ENCODE results near the gene COL5A3.

COL5A3 gene

DNA sequence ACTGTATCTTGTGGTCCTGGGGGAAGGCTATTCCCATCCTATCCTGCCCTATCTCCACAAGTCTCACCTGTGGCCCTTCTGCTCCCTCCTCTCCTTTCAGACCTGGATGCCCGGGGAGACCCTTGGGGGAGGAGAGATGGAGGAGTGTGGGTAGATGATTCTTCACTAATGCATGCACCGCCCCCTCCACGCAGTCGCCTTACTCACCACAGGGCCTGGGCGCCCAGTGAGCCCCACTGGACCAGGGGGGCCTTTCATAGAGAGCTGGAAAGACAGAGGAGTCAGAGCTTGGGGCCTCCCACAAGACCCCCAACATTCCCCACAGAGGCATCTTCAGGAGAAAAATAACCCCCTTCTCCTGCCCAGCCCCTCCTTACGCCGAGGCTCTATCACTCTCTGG lies 14.3 kb downstream of the COL5A3 start:
- no peaks in the 10 kb centered on the region for H3K27me3 ChIP-seq (ENCODE audit: control insufficient read depth in 1 of 2, insufficient read depth in 2 of 2, low read length in 2 of 2)
- peaks cover 19% of the 10 kb centered on the region for H3K36me3 ChIP-seq (ENCODE audit: insufficient read depth, low read length)
- H3K4me3 ChIP-seq (ENCODE audit: low read depth in 1 of 2, low read length in 2 of 2) = no peak overlapping the region
- no peak overlapping the region for H3K27ac ChIP-seq (ENCODE audit: low read depth, low read length)
- no peak overlapping the region for H3K9ac ChIP-seq (ENCODE audit: low read length)
- no peaks in the 10 kb centered on the region for H3K4me1 ChIP-seq (ENCODE audit: insufficient read depth, low read length)
- H3K9me3 ChIP-seq (ENCODE audit: low read length) = no peaks in the 10 kb centered on the region

DNA sequence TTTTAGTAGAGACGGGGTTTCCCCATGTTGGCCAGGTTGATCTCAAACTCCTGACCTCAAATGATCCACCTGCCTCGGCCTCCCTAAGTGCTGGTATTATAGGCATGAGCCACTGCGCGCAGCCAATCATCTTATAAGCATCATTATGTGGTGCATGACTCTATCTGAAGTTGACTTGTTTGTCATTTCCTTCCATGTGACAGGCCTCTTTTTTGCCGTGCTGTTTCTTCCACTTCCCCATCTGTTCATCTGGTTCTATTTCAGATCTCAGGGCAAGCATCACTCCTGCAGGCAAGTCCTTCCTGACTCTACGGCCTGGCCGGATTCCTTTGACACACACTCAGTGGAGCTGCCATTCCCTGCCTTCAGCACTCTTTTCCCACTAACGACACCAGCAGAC lies 15.2 kb downstream of the COL5A3 start:
- H3K36me3 ChIP-seq (ENCODE audit: insufficient read depth, low read length) = peaks cover 19% of the 10 kb centered on the region
- H3K9ac ChIP-seq (ENCODE audit: low read length) = no peak overlapping the region
- H3K4me3 ChIP-seq (ENCODE audit: low read depth in 1 of 2, low read length in 2 of 2) = no peak overlapping the region
- no peaks in the 10 kb centered on the region for H3K27me3 ChIP-seq (ENCODE audit: control insufficient read depth in 1 of 2, insufficient read depth in 2 of 2, low read length in 2 of 2)
- H3K4me1 ChIP-seq (ENCODE audit: insufficient read depth, low read length) = no peaks in the 10 kb centered on the region
- H3K9me3 ChIP-seq (ENCODE audit: low read length) = no peaks in the 10 kb centered on the region
- no peak overlapping the region for H3K27ac ChIP-seq (ENCODE audit: low read depth, low read length)

DNA sequence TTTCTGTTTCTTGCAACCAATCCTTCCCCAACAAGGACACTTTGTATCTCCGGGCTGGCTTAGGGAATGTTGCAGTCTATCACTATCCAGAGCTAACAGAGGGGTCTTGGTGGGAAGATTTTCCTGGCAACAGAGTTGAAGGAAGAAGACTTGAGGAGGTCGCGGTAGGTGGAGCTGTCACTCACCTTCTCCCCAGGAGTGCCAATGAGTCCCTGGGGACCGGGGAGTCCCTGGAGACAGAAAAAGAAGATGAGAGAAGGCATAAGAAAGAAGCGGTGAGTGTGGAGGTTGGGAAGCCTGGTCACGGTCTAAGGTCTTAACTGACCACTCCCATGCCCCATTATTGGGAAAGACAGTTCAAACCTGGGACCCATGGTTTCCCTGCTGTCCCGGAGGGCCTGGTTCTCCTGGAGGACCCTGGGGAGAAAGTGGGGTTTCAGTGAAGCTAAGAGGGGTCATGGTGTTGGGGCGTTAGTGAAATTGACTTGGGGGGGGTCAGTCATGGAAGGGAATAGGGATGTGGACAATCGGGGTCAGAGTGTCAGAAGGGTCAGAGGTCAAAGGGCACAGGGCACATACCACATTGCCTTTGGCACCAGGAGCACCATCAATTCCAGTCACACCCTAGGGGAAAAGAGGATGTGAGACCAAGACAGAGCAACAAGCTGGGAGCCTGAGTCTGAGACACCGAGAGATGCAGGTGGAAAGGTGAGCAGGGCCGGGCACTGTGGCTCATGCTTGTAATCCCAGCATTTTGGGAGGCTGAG lies 18.7 kb downstream of the COL5A3 start:
- no peak overlapping the region for H3K27ac ChIP-seq (ENCODE audit: low read depth, low read length)
- peaks cover 11% of the 10 kb centered on the region for H3K36me3 ChIP-seq (ENCODE audit: insufficient read depth, low read length)
- peaks cover 8% of the 10 kb centered on the region for H3K4me1 ChIP-seq (ENCODE audit: insufficient read depth, low read length)

DNA sequence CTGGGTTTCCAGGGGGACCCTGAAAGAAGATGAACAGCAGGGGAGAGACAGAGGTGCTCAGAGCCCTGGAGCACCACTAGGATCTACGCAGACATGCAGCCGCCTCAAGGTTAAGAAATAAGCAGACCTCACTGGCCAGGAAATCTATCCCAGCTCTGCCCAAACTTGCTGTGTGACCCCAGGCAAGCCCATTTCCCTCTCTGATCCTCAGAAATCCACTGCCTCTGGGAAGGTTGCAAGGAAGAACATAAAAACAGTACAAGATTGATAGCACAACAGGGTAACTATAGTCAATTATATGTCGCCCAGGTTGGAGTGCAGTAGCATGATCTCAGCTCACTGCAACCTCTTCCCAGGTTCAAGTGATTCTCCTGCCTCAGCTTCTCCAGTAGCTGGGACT lies 20.8 kb downstream of the COL5A3 start:
- Histone ChIP-seq H3K36me3 (ENCODE audit: insufficient read depth, low read length) (peaks cover 5% of the 10 kb centered on the region), H3K4me1 (ENCODE audit: insufficient read depth, low read length) (peaks cover 8% of the 10 kb centered on the region), H3K27ac (ENCODE audit: low read depth, low read length) (no peak overlapping the region), H3K9me3 (ENCODE audit: low read length) (no peaks in the 10 kb centered on the region), H3K27me3 (ENCODE audit: control insufficient read depth in 1 of 2, insufficient read depth in 2 of 2, low read length in 2 of 2) (no peaks in the 10 kb centered on the region), H3K9ac (ENCODE audit: low read length) (no peak overlapping the region), H3K4me3 (ENCODE audit: low read depth in 1 of 2, low read length in 2 of 2) (no peak overlapping the region)

More for the DNA sequence above, 18.7 kb downstream of the COL5A3 start:
- Histone ChIP-seq H3K4me3 (ENCODE audit: low read depth in 1 of 2, low read length in 2 of 2) (no peak overlapping the region), H3K9ac (ENCODE audit: low read length) (no peak overlapping the region), H3K27me3 (ENCODE audit: control insufficient read depth in 1 of 2, insufficient read depth in 2 of 2, low read length in 2 of 2) (no peaks in the 10 kb centered on the region), H3K9me3 (ENCODE audit: low read length) (no peaks in the 10 kb centered on the region)

DNA sequence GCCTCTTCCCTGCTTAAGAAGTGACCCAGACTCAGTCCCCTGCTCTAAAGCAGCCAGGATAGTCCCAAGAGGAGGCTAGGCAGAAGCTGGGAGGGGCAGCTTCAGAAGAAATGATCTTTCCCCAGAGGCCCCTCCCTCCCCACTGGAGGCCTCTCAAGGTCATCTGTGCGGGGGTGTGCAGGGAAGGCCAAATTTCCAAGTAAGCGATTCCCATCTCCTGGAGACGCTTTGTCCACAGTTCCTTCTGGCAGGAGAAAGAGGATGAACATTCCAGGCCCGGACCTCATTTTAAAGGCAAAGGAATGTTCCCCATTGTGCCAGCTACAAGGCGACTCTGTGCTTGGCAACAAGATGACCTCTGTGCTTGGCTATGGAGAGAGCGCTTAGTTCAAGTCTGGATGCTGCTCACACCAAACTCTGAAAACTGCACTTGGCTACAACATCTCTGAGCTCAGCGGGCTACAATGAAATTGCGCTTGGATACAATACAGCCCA lies 23.5 kb downstream of the COL5A3 start:
- no peaks in the 10 kb centered on the region for H3K27me3 ChIP-seq (ENCODE audit: control insufficient read depth in 1 of 2, insufficient read depth in 2 of 2, low read length in 2 of 2)
- H3K36me3 ChIP-seq (ENCODE audit: insufficient read depth, low read length) = peaks cover 13% of the 10 kb centered on the region
- no peak overlapping the region for H3K4me3 ChIP-seq (ENCODE audit: low read depth in 1 of 2, low read length in 2 of 2)
- peak overlapping the region; percentile 23 for H3K27ac ChIP-seq (ENCODE audit: low read depth, low read length)
- H3K4me1 ChIP-seq (ENCODE audit: insufficient read depth, low read length) = peaks cover 8% of the 10 kb centered on the region
- H3K9me3 ChIP-seq (ENCODE audit: low read length) = no peaks in the 10 kb centered on the region
- H3K9ac ChIP-seq (ENCODE audit: low read length) = no peak overlapping the region

DNA sequence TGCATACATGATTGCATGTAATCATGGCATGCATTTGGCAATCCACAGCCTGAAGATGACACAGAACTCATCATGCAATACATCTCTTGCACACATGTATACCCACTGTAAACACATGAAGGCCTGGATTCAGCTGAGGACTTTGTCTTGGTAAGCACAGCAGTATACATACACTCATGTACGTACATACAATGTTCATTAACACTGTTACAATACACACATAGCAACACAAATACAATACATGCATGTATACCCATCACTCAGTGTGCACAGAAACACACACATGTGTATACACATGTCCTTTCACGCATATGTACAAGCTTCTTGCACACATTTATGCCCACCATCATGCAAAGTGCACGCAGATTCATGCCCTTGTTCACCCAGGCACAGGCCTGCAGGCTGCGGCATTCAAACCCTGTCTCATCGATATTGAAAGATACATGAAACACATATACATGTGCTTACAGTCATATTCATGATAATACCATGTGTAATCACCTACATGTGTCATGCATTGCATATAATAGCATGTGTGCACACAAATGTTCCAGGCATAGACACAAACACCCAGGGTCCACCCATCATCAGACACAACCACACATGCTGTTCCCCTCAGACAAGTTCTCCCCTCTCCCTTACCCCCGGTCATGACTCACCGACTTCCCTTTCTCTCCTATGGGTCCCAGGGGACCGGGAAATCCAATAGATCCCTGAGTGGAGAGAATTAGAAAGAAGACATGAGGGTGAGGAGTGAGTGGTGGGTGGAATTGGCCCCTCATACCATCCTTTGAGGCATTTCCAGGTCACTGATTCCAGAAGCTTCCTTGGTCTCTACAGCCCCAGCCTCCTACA lies 28.7 kb downstream of the COL5A3 start:
- Histone ChIP-seq H3K4me3 (ENCODE audit: low read depth in 1 of 2, low read length in 2 of 2) (no peak overlapping the region), H3K36me3 (ENCODE audit: insufficient read depth, low read length) (peaks cover 12% of the 10 kb centered on the region), H3K27ac (ENCODE audit: low read depth, low read length) (no peak overlapping the region), H3K27me3 (ENCODE audit: control insufficient read depth in 1 of 2, insufficient read depth in 2 of 2, low read length in 2 of 2) (no peaks in the 10 kb centered on the region), H3K9me3 (ENCODE audit: low read length) (peaks cover 4% of the 10 kb centered on the region), H3K4me1 (ENCODE audit: insufficient read depth, low read length) (no peaks in the 10 kb centered on the region), H3K9ac (ENCODE audit: low read length) (no peak overlapping the region)

DNA sequence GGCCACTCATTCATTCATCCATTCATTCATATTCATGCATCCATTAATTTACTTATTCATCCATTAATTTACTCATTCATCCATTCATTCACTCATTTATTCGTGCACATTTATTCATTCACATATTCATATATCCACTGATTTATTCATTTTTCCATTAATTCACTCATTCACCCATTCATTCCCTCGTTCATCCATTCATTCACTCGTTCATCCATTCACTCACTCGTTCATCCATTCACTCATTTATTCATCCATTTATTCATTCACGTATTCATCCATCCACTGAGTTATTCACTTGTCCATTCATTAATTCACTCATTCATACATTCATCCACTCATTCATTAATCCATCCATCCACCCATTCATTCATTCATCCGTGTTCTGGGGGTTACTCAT lies 38.2 kb downstream of the COL5A3 start:
- H3K9me3 ChIP-seq (ENCODE audit: low read length) = no peaks in the 10 kb centered on the region
- H3K4me1 ChIP-seq (ENCODE audit: insufficient read depth, low read length) = no peaks in the 10 kb centered on the region
- H3K9ac ChIP-seq (ENCODE audit: low read length) = no peak overlapping the region
- H3K4me3 ChIP-seq (ENCODE audit: low read depth in 1 of 2, low read length in 2 of 2) = no peak overlapping the region
- H3K27ac ChIP-seq (ENCODE audit: low read depth, low read length) = no peak overlapping the region
- peaks cover 3 to 6% of the 10 kb centered on the region in 2 donors for H3K27me3 ChIP-seq (ENCODE audit: control insufficient read depth in 1 of 2, insufficient read depth in 2 of 2, low read length in 2 of 2)
- H3K36me3 ChIP-seq (ENCODE audit: insufficient read depth, low read length) = peaks cover 5% of the 10 kb centered on the region

DNA sequence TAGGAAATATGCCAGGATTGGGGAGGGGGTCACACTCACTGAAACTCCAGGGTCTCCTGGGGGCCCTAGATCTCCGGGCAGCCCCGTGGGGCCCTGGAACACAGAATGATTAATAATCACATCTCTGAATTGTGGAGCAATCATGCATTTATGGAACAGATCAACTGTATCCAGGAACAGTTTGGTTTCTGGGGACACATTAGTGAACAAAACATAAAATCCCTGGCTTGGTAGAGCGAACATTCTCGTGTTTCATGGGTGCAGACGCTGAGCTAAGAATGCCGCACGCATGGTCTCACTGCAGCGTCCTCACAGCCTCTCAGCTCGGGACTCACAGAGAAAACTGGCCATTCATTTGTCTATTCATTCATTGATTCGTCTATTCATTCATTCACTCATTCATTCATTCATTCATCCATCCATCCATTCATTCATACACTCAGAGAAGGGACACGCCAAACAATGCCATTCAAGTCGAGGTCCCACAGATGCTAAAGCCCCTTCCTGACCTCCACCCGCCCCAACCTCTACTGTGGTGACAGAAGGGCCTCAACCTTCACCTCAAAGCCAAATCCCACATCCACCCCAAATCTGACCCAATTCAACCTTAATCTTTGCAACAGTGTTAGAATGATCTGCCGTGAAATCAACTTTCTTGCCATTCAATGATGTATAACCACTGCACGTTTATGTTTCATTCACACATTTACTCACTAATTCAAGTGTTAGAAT lies 39.0 kb downstream of the COL5A3 start:
- peaks cover 5% of the 10 kb centered on the region for H3K36me3 ChIP-seq (ENCODE audit: insufficient read depth, low read length)
- no peak overlapping the region for H3K4me3 ChIP-seq (ENCODE audit: low read depth in 1 of 2, low read length in 2 of 2)
- no peak overlapping the region for H3K27ac ChIP-seq (ENCODE audit: low read depth, low read length)
- H3K4me1 ChIP-seq (ENCODE audit: insufficient read depth, low read length) = no peaks in the 10 kb centered on the region
- H3K9me3 ChIP-seq (ENCODE audit: low read length) = no peaks in the 10 kb centered on the region
- no peak overlapping the region for H3K9ac ChIP-seq (ENCODE audit: low read length)
- peaks cover 3 to 13% of the 10 kb centered on the region in 2 donors for H3K27me3 ChIP-seq (ENCODE audit: control insufficient read depth in 1 of 2, insufficient read depth in 2 of 2, low read length in 2 of 2)

DNA sequence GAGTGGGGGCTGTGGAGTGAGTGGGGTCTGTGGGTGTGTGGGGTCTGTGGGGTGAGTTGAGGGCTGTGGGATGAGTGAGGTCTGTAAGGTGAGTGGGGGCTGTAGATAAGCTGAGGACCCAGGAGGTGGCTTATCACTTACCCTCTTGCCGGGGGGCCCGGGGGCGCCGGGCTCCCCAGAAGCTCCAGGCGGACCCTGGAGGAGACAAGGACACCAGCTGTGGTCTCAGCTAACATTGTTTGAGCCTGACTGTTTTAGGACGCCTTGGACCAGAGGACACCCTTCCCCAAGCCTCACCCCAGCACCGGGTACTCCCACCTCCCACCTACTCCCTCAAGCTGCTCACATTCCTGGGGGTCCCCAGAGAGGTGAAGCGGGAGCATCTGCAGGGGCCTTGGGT lies 39.8 kb downstream of the COL5A3 start:
- H3K27me3 ChIP-seq (ENCODE audit: control insufficient read depth in 1 of 2, insufficient read depth in 2 of 2, low read length in 2 of 2) = peaks cover 3 to 15% of the 10 kb centered on the region in 2 donors
- H3K36me3 ChIP-seq (ENCODE audit: insufficient read depth, low read length) = peaks cover 5% of the 10 kb centered on the region
- H3K4me3 ChIP-seq (ENCODE audit: low read depth in 1 of 2, low read length in 2 of 2) = no peak overlapping the region
- H3K9me3 ChIP-seq (ENCODE audit: low read length) = no peaks in the 10 kb centered on the region
- no peak overlapping the region for H3K9ac ChIP-seq (ENCODE audit: low read length)
- H3K27ac ChIP-seq (ENCODE audit: low read depth, low read length) = no peak overlapping the region
- H3K4me1 ChIP-seq (ENCODE audit: insufficient read depth, low read length) = no peaks in the 10 kb centered on the region

DNA sequence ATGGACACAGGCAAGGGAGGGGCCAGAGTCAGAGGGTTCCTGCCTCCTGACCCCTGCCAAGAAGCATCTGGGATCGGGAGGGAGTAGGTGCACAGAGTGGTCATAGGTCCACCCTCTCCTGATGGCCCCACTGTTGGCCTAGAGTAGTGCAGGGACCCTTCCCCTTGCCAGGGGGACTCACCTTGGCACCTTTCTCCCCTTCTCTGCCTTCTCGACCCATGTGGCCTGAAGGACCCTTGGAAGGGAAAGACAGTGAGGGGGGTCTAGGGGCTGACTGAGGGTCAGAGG lies 40.7 kb downstream of the COL5A3 start:
- H3K4me3 ChIP-seq (ENCODE audit: low read depth in 1 of 2, low read length in 2 of 2) = no peak overlapping the region
- no peak overlapping the region for H3K9ac ChIP-seq (ENCODE audit: low read length)
- no peaks in the 10 kb centered on the region for H3K4me1 ChIP-seq (ENCODE audit: insufficient read depth, low read length)
- H3K9me3 ChIP-seq (ENCODE audit: low read length) = no peaks in the 10 kb centered on the region
- no peak overlapping the region for H3K27ac ChIP-seq (ENCODE audit: low read depth, low read length)
- H3K36me3 ChIP-seq (ENCODE audit: insufficient read depth, low read length) = peaks cover 5% of the 10 kb centered on the region
- H3K27me3 ChIP-seq (ENCODE audit: control insufficient read depth in 1 of 2, insufficient read depth in 2 of 2, low read length in 2 of 2) = peaks cover 3 to 15% of the 10 kb centered on the region in 2 donors

Measured in muscle layer of colon (tissue), 2 donors.